ENCODE data around the gene MFSD12. TPM values are rescaled to one million over a fixed set of nuclear protein-coding genes. Genes with fewer than 3 reads are reported as not detected.

MFSD12 gene
- polyA plus RNA-seq, 1 donor from 2014 or later = 38.5 TPM

DNA sequence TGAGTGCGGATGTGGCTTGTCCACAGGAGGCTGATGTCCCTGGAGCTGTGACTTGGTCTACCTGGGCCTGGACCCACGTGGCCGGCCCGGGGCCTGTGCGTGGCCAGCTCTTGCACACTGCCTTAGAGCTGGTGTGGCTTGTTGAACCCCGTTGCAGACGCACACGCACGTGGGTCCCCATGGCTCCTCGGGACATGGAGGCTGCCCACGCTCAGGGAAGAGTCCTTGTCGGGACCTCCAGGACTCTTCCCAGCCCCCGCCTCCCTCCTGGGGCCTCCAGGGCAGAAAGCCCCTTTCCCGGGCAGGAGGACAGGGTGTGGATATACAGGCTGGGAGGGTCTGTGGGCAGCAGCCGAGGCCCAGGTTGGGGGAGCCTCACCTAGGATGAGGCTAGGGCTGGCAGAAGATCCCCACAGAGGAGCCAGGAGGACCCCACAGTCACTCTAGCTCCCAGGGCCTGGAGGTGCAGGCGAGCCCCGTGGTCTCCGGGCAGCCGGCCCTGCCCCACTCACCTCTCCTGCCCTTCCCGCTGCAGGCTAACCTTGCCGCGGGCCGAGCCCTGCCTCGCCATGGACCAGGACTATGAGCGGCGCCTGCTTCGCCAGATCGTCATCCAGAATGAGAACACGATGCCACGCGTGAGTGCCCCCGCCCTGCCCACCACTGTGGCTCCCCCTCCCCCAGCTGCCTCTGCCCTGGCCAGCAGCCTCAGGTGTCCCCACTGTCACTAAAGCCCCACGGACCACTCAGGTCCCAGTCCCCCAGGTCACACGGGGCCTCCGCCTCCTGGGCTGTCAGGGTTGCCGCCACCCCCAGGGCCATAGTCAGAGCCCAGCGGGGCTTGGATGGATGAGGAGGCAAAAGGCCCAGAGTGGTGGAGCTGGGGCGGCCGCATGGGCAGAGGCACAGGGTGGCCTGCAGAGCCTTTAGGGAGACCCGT lies 34.7 kb downstream of the MFSD12 start:
- TF ChIP-seq POLR2AphosphoS5 (IDR thresholded peaks at IDR 0.05) = no peak
- no peak for TF ChIP-seq MXI1 (conservative IDR thresholded peaks at IDR 0.05; ENCODE audit: poor library complexity, severe bottlenecking)
- TF ChIP-seq, protein P1, sequence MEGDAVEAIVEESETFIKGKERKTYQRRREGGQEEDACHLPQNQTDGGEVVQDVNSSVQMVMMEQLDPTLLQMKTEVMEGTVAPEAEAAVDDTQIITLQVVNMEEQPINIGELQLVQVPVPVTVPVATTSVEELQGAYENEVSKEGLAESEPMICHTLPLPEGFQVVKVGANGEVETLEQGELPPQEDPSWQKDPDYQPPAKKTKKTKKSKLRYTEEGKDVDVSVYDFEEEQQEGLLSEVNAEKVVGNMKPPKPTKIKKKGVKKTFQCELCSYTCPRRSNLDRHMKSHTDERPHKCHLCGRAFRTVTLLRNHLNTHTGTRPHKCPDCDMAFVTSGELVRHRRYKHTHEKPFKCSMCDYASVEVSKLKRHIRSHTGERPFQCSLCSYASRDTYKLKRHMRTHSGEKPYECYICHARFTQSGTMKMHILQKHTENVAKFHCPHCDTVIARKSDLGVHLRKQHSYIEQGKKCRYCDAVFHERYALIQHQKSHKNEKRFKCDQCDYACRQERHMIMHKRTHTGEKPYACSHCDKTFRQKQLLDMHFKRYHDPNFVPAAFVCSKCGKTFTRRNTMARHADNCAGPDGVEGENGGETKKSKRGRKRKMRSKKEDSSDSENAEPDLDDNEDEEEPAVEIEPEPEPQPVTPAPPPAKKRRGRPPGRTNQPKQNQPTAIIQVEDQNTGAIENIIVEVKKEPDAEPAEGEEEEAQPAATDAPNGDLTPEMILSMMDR (IDR thresholded peaks at IDR 0.05; ENCODE audit: poor library complexity, severe bottlenecking) = no peak
- H4K20me1 ChIP-seq (ENCODE audit: insufficient read depth) = peaks cover 8% of the 10 kb centered on the region
- peaks cover 22% of the 10 kb centered on the region for H3K79me2 ChIP-seq (replicated peaks; ENCODE audit: insufficient read depth, low read length)

GRCh38 chr19:3521104-3521445 lies 36.3 kb downstream of the MFSD12 start:
- H3K9me2 ChIP-seq (ENCODE audit: insufficient read depth, low read length) = no peaks in the 10 kb centered on the region
- H3K79me2 ChIP-seq (replicated peaks; ENCODE audit: insufficient read depth, low read length) = peaks cover 25% of the 10 kb centered on the region
- no peak overlapping the region for H3K4me2 ChIP-seq (ENCODE audit: low read length)
- H2AFZ ChIP-seq (ENCODE audit: low read depth, low read length) = no peak overlapping the region
- H3K27me3 ChIP-seq (ENCODE audit: insufficient read depth, low read depth, low read length) = no peaks in the 10 kb centered on the region
- H3K27ac ChIP-seq (ENCODE audit: low read length) = no peak overlapping the region
- H3K4me3 ChIP-seq (ENCODE audit: low read length) = no peak overlapping the region
- H3K36me3 ChIP-seq (ENCODE audit: insufficient read depth, low read length) = peaks cover under 1% of the 10 kb centered on the region
- no peaks in the 10 kb centered on the region for H3K9me3 ChIP-seq (ENCODE audit: low read length)
- H3K9ac ChIP-seq (ENCODE audit: low read length) = no peak overlapping the region
- H3F3A ChIP-seq (ENCODE audit: insufficient read depth, low read length, poor library complexity, severe bottlenecking) = no peaks in the 10 kb centered on the region
- TF ChIP-seq RAD21 (conservative IDR thresholded peaks at IDR 0.05) (no peak), POLR2AphosphoS5 (IDR thresholded peaks at IDR 0.05) (no peak), SMC3 (conservative IDR thresholded peaks at IDR 0.05; ENCODE audit: poor library complexity) (no peak), MXI1 (conservative IDR thresholded peaks at IDR 0.05; ENCODE audit: poor library complexity, severe bottlenecking) (no peak), EP300 (conservative IDR thresholded peaks at IDR 0.05; ENCODE audit: poor library complexity, severe bottlenecking) (no peak), EZH2 (IDR thresholded peaks at IDR 0.05; ENCODE audit: borderline replicate concordance, insufficient read depth, low read length, poor library complexity, severe bottlenecking) (no peak), TAF1 (IDR thresholded peaks at IDR 0.05; ENCODE audit: low read depth) (no peak)
- TF ChIP-seq, protein P2, sequence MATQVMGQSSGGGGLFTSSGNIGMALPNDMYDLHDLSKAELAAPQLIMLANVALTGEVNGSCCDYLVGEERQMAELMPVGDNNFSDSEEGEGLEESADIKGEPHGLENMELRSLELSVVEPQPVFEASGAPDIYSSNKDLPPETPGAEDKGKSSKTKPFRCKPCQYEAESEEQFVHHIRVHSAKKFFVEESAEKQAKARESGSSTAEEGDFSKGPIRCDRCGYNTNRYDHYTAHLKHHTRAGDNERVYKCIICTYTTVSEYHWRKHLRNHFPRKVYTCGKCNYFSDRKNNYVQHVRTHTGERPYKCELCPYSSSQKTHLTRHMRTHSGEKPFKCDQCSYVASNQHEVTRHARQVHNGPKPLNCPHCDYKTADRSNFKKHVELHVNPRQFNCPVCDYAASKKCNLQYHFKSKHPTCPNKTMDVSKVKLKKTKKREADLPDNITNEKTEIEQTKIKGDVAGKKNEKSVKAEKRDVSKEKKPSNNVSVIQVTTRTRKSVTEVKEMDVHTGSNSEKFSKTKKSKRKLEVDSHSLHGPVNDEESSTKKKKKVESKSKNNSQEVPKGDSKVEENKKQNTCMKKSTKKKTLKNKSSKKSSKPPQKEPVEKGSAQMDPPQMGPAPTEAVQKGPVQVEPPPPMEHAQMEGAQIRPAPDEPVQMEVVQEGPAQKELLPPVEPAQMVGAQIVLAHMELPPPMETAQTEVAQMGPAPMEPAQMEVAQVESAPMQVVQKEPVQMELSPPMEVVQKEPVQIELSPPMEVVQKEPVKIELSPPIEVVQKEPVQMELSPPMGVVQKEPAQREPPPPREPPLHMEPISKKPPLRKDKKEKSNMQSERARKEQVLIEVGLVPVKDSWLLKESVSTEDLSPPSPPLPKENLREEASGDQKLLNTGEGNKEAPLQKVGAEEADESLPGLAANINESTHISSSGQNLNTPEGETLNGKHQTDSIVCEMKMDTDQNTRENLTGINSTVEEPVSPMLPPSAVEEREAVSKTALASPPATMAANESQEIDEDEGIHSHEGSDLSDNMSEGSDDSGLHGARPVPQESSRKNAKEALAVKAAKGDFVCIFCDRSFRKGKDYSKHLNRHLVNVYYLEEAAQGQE (IDR thresholded peaks at IDR 0.05; ENCODE audit: borderline replicate concordance) = no peak
- TF ChIP-seq, protein P1 (IDR thresholded peaks at IDR 0.05; ENCODE audit: poor library complexity, severe bottlenecking) = no peak
- peaks cover 8% of the 10 kb centered on the region for H4K20me1 ChIP-seq (ENCODE audit: insufficient read depth)

More for the DNA sequence above, 34.7 kb downstream of the MFSD12 start:
- Histone ChIP-seq H3K9ac (ENCODE audit: low read length) (no peak overlapping the region), H3K4me2 (ENCODE audit: low read length) (no peak overlapping the region), H3K4me3 (ENCODE audit: low read length) (no peak overlapping the region), H3K36me3 (ENCODE audit: insufficient read depth, low read length) (peaks cover 4% of the 10 kb centered on the region), H3K9me2 (ENCODE audit: insufficient read depth, low read length) (no peaks in the 10 kb centered on the region), H3K9me3 (ENCODE audit: low read length) (no peaks in the 10 kb centered on the region), H3F3A (ENCODE audit: insufficient read depth, low read length, poor library complexity, severe bottlenecking) (no peaks in the 10 kb centered on the region), H3K27me3 (ENCODE audit: insufficient read depth, low read depth, low read length) (no peaks in the 10 kb centered on the region), H2AFZ (ENCODE audit: low read depth, low read length) (no peak overlapping the region), H3K27ac (ENCODE audit: low read length) (no peak overlapping the region)
